ENCODE data around the gene GSTCD. TPM values are rescaled to one million over a fixed set of nuclear protein-coding genes. Genes with fewer than 3 reads are reported as not detected.
"Not testable (repeated sequence)": the region's sequence is repeated elsewhere in the genome, so short reads cannot be mapped to it uniquely, and the experiment has no call there.

The GSTCD gene
- total RNA-seq, 1 experiment from 2014 or later = 23.9 TPM

GRCh38 chr4:105715692-105716278 lies 7.2 kb downstream of the GSTCD start:
- Mint-ChIP-seq H3K36me3 (ENCODE audit: insufficient read depth, unreplicated experiment) (no peaks in the 10 kb centered on the region), H3K4me1 (ENCODE audit: low read depth, unreplicated experiment) (peaks cover 14% of the 10 kb centered on the region), H3K27me3 (ENCODE audit: unreplicated experiment) (no peaks in the 10 kb centered on the region), H3K9me3 (ENCODE audit: low read depth, unreplicated experiment) (no peaks in the 10 kb centered on the region), H3K27ac (ENCODE audit: unreplicated experiment) (no peak overlapping the region), H3K4me3 (ENCODE audit: low read depth, unreplicated experiment) (no peak overlapping the region)
- no peak for TF ChIP-seq CTCF (IDR thresholded peaks at IDR 0.05; ENCODE audit: unreplicated experiment)
- CTCF ChIA-PET = interaction anchor here (0.8 to 2.7 kb wide), 2 partner anchors 51 to 195 kb away, joined by 3 to 10 read pairs; no protein-coding TSS in a partner anchor
- DNase-seq = no peak
- intact Hi-C loops (cut with micrococcal nuclease; ENCODE audit: unreplicated experiment) = loop anchor here (1.0 to 10.0 kb wide), 4 partner anchors 179 to 349 kb away; partner anchors contain the start of gene NPNT
- no TSS peak for BruUV-seq (replicated peaks)

GRCh38 chr4:105719204-105719603 lies 10.6 kb downstream of the GSTCD start:
- Mint-ChIP-seq H3K4me3 (ENCODE audit: low read depth, unreplicated experiment) (no peak overlapping the region), H3K27me3 (ENCODE audit: unreplicated experiment) (no peaks in the 10 kb centered on the region), H3K27ac (ENCODE audit: unreplicated experiment) (no peak overlapping the region), H3K9me3 (ENCODE audit: low read depth, unreplicated experiment) (no peaks in the 10 kb centered on the region), H3K4me1 (ENCODE audit: low read depth, unreplicated experiment) (no peaks in the 10 kb centered on the region), H3K36me3 (ENCODE audit: insufficient read depth, unreplicated experiment) (no peaks in the 10 kb centered on the region)
- no peak for TF ChIP-seq CTCF (IDR thresholded peaks at IDR 0.05; ENCODE audit: unreplicated experiment)
- BruUV-seq (replicated peaks) = no TSS peak
- intact Hi-C loops (cut with micrococcal nuclease; ENCODE audit: unreplicated experiment) = loop anchor here (10.0 kb wide), 2 partner anchors 176 to 346 kb away; partner anchors contain the start of gene NPNT
- DNase-seq = no peak
- CTCF ChIA-PET = no interaction called here

GRCh38 chr4:105725623-105726022 lies 17.0 kb downstream of the GSTCD start:
- intact Hi-C loops (cut with micrococcal nuclease; ENCODE audit: unreplicated experiment) = no loop called here
- DNase-seq = no peak
- H3K4me1 Mint-ChIP-seq (ENCODE audit: low read depth, unreplicated experiment) = no peaks in the 10 kb centered on the region
- H3K36me3 Mint-ChIP-seq (ENCODE audit: insufficient read depth, unreplicated experiment) = peaks cover 4% of the 10 kb centered on the region
- no TSS peak for BruUV-seq (replicated peaks)
- no peaks in the 10 kb centered on the region for H3K9me3 Mint-ChIP-seq (ENCODE audit: low read depth, unreplicated experiment)
- no peak overlapping the region for H3K27ac Mint-ChIP-seq (ENCODE audit: unreplicated experiment)
- no peak for TF ChIP-seq CTCF (IDR thresholded peaks at IDR 0.05; ENCODE audit: unreplicated experiment)
- H3K27me3 Mint-ChIP-seq (ENCODE audit: unreplicated experiment) = no peaks in the 10 kb centered on the region
- no peak overlapping the region for H3K4me3 Mint-ChIP-seq (ENCODE audit: low read depth, unreplicated experiment)
- CTCF ChIA-PET = no interaction called here

GRCh38 chr4:105729895-105730294 lies 21.3 kb downstream of the GSTCD start:
- DNase-seq; H3K27ac Mint-ChIP-seq (ENCODE audit: unreplicated experiment); H3K9me3 Mint-ChIP-seq (ENCODE audit: low read depth, unreplicated experiment); CTCF ChIA-PET; intact Hi-C loops (cut with micrococcal nuclease; ENCODE audit: unreplicated experiment); BruUV-seq (replicated peaks); H3K36me3 Mint-ChIP-seq (ENCODE audit: insufficient read depth, unreplicated experiment); H3K4me3 Mint-ChIP-seq (ENCODE audit: low read depth, unreplicated experiment); H3K27me3 Mint-ChIP-seq (ENCODE audit: unreplicated experiment); H3K4me1 Mint-ChIP-seq (ENCODE audit: low read depth, unreplicated experiment): not testable (repeated sequence)

- BruUV-seq (replicated peaks); DNase-seq; H3K27me3 Mint-ChIP-seq (ENCODE audit: unreplicated experiment); H3K4me3 Mint-ChIP-seq (ENCODE audit: low read depth, unreplicated experiment); H3K4me1 Mint-ChIP-seq (ENCODE audit: low read depth, unreplicated experiment); H3K36me3 Mint-ChIP-seq (ENCODE audit: insufficient read depth, unreplicated experiment); intact Hi-C loops (cut with micrococcal nuclease; ENCODE audit: unreplicated experiment); H3K27ac Mint-ChIP-seq (ENCODE audit: unreplicated experiment); CTCF ChIA-PET: not testable (repeated sequence)
- H3K9me3 Mint-ChIP-seq (ENCODE audit: low read depth, unreplicated experiment) = peaks cover 12% of the 10 kb centered on the region
Observed at GRCh38 chr4:105735217-105735616, 26.6 kb downstream of the GSTCD start.

Data from Calu3 (cell line).